HG03439 (cell line): Measurements from ENCODE around the gene TLL2.

ENCODE experiments used
- ATAC-seq: cut with Tn5 transposase; IDR thresholded peaks from one replicate; pipeline ENCODE4 v1.9.1; 2021; ENCODE audit warnings: mild to moderate bottlenecking, moderate library complexity; ENCODE audit not compliant: unreplicated experiment

TLL2 gene

DNA sequence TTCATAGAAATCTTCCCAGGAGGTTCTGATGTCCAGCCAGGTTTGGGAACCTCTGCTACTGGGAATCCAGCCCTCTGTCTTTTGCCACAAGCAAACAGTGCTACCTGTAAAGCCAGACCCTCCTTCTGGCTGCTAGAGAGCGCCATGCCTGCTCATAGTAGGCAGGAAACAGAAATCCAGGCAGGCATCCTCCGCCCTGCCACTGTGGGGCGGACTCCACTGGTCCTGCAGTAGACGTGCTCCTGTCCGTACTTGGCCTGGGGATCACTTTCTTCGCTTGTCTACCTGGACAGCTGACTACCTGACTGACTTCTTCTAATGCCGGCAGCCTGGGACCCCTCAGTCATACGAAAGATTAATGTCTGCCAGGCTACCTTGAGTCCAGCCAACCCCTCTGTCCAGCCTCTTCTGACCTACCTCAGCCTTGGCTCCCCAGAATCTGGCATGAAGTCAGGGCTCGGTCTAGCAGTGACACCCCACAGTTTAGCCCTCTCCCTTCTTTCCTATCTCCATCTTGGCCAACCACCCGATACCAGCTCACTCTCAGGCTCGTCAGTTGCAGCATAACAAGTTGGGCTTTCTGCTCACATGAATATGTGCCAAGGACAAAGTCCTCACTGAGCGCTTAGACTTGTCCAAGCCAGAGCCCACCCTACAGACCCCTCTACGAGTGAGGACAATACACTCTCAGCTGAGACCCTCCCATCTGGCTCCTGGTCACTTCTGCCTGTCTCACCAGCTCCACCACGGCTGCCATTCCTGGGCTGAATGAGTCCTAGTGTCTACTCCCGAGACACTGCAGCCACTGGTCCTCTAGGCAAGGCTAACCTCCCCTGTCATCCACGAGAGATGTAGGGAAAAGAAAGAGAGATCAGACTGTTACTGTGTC, 111.1 kb downstream of the TLL2 start:
- ATAC-seq, result no peak

DNA sequence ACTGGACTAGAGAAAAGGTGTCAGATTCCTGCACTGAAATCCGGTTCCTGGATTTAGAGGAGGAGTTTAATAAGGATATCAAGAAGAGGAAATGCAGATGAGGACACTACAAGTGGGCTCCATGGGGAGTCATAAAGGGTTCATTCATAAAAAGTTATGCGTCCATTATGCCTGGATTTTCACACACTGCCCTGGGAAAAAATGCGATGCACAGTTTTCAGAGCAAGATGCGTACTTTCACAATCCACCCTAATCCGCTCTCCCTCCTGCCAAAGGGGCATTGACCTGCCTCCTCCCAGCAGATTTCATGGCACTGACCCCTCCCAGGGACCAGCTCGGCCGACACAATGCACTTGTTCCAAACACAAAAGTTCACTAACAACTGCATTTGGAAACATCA, 112.7 kb downstream of the TLL2 start:
- ATAC-seq, result no peak

DNA sequence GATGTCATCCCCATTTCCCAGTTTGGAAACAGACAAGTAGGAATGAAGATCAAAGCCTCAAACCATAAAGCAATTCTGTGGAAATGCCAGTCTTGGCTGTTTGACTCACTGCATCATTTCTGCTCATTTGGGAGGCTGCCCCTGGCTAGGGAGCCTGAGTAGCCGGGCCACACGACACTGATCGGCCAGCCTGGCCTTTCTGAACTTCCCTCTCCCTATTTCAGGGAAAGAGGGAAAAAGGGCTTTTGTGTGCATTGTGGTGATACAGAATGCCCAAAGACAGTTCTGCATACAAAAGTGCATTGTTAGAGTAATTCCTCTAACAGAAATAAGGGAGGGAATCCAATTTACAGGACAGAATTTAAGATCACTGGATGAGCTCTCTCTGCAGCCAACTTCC, 113.3 kb downstream of the TLL2 start:
- ATAC-seq, result no peak

DNA sequence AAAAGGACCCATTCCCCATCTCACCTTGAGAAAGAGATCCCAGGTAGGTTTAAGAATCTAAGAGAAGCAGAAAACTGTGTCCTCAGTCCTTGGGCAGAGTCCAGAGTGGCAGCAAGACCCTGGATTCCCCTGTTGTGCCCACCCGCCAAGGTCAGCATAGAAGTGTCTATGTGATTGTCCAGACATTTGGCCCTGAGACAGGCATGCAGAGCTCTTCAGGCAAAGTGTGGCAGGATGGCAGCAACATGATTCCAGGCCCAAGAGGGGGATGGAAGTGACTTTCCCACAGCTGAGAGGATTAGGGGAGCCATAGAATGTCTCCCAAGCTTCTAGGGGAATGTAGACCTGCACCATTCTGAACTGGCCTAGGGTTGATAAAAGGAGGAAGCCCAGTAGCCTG, 115.8 kb downstream of the TLL2 start:
- no peak for ATAC-seq

DNA sequence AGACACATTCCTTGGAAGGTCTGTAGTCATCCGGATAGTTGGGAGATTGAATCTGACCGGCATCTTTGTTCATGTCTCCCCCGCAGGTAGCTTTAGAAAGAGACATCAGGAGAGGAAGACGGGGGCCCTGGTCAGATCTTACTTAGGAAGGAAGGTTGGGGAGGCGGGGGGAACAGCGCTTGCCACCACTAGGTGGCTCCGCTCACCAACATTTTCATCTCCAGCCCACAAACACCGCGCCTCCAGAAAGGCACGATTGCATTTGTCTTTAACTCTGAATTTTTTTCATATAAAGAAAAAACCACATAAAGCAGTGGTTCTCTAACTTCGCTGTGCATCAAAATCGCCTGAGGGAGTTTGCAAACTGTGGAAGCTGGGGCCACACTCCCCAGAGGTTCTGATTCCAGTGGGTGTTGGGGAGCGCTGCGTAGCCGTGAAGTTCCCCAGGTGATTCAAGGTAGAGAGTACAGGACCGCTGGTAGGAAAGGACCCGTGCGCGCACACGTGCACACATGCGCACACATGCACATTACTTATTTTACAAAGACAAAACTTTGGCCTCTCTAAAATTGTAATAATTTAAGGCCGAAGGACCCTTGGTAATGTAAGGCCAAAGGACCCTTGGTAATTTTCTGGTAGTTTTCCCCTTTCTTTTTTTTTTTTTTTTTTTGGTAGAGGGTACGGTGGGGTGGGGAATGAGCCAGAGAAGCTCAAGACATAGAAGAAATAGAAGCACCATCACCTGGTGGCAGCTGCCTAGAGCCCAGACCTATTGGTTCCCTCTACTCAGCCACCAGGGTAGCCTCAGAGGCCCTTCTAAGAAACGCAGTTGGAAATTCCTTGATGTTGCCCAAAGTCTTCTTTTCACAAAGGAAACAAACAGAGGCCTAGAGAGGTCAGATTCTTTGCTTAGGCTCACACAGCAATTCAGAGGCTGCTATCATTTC, 117.5 kb downstream of the TLL2 start:
- no peak for ATAC-seq

DNA sequence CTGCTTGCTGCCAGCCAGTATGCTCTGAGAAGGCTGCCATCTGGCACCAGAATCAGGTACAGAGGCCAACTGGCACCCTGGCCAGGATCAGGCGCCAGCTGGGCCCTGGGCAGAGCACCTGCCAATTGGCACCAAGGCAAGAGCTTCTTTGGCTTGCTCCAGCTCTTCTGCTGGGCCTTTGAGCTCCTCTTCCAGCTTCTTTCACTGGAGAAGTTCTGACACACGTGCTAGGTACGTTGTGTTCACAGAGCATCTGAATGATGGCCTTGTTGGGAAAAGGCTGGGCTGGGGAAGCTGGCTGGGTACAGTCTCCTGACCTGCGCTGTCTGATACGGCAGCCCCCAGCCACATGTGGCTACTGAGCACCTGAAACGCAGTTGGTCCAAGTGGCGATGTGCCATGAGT, 123.3 kb downstream of the TLL2 start:
- ATAC-seq, result no peak

DNA sequence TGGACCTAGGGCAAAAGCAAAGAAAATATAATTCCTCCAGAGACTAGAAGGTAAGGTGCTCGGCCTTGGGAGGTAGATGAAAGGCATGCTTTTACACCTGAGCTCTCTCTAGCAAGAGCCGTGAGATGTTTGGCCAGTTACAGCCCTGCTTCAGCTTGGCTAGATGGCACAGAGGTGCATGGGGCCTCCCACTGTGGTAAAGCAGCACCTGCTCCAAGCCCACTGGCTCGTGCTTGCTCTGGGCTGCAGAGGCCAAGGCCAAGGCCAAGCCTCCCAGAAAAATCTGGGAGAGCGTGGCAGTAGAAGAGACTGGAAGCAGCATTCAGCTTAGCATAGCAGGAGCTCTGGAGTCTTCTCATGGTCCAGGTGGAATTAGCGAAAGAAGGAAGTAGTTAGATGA, 123.9 kb downstream of the TLL2 start:
- ATAC-seq, result no peak

DNA sequence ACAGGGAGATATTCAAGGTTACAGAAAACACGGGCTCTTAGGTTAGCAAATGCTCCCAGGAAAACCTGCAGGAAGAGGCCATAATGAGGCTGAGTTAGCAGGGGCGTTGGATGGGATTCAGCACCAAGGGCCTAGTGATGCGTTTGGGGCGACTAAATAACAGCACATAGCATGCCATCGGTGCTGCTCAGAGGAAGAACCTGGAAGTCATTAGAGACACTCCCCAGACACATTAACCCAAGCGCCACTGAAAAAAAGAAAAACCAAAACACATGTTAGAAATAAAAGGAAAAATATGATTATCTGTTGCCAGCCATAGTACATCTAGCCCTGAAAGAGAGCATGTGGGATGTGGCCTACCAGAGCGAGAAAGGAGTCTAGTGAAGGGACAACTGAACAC, 126.1 kb downstream of the TLL2 start:
- ATAC-seq, result no peak

DNA sequence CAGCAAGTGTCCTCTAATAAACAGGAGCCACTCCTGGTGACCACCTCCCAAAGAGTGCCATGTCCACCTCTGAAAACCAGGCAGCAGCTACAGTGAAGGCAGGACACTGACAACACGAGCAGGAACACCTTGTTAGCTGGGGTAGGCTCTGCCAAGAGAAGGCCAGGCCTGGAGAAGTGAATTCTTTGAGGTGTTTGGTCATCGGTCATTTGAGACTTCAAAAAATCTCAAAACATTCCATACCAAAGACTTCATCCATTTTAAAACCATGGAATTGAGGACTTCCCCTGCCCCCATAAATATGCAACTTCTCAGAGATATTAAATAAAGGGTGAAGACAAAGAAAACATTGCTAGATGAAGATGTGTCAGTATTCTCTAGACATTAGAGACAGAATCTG, 126.6 kb downstream of the TLL2 start:
- ATAC-seq, result no peak

DNA sequence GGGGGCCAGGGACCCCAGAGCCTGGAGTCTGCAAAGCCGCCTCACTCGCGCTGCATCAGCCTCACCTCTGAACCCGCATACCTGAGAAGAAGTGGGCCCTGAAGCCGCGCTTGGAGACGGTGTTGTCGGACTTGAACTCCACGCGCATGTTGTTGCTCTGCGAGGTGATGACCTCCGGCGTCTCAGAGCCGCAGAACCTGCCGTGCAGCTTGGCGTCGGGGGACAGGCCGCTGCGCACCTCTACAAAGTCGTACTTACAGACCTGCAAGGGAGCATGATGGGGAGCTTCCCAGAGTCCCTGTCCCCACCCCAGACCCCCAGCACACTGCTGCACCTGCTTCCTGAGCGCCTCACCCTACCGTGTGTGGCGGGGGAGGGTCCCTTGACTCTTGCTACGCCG, 129.2 kb downstream of the TLL2 start:
- ATAC-seq, result no peak

DNA sequence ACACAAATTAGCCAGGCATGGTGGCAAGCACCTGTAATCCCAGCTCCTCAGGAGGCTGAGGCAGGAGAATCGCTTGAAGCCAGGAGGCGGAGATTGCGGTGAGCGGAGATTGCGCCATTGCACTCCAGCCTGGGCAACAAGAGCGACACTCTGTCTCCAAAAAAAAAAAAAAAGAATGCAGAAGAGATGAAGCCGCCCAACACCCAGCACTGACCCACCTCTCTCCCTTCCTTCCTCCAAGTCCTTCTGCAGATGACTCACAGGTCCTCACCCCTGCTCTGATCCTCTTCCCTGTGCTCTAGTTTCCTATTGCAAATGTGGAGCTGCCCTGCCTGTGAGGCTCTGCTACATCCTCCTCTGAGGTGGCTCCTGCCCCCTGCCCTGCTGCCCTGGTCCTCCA, 132.9 kb downstream of the TLL2 start:
- no peak for ATAC-seq

DNA sequence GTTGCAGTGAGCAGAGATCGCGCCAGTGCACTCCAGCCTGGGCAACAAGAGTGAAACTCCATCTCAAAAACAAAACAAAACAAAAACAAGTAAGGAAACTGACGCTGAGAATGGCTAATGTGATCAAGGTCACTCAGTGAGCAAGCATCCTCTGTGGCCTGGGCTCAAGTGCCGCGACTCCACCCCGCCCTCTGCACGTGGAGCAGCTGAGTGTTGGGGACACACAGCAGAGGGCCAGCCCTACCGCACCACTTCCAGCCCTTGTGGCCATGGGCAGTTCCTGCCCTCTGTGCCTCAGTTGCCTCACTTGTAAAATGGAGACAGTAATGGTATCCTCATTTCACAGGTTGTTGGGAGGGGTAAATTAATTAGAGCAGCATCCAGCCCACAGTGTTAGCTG, 134.0 kb downstream of the TLL2 start:
- no peak for ATAC-seq

DNA sequence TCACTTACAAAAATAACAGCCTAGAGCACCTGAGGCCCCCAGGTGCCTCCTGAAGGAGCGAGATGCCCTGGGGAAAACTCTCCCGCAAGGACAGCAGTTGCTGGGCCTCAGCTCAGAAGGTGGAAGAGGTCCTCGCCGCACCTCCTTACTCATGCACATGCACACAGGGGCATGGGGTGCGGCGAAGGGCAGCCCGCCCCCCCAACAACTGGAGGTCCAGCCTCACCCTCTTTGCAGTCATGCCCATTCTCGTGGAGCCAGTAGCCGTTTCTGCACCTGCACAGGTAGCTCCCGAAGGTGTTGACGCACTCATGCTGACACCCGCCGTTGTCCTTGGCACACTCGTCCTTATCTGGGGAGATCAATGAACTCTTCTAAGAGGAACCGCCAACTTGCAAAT, 135.0 kb downstream of the TLL2 start:
- no peak for ATAC-seq

DNA sequence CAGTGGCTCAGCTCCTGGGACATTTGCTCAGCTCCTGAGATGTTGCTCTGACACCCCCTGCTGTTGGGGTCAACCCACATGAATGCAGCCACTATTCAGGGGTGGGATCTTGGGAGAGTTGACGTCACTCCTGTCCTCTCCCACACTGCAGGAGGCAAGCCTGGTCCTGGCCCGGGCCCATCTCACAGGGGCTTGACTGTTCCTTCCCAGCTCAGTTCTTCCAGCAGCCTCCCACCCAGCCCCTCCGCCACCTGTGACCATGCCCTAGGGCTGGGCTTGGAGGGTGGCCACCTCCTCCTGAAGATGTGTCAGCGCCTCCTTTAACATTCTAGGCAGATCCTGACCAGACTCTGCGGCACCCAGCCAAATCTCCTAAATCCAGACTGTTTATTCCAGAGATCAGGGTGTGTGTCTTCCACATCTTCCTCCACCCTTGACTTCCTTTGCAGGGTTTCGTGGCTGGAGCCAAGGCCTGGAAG, 135.9 kb downstream of the TLL2 start:
- no peak for ATAC-seq

DNA sequence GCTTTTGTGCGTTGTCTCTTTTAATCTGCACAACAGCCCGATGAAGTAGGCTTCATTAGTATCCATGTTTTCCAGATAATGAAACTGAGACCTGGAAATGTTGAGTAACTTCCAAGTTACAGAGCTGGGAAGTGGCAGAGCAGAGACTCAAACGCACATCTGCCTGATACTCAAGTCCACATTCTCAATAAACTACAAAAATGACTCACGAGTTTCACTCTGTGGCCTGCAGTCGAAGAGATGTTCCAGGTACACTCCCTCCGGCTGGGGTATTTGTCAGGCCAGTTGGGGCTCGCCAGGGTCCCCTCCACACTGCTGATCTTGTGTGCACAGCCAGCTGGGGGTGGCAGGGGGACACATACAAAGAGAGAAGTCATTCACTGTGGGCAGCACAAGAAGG, 137.2 kb downstream of the TLL2 start:
- ATAC-seq, result no peak

DNA sequence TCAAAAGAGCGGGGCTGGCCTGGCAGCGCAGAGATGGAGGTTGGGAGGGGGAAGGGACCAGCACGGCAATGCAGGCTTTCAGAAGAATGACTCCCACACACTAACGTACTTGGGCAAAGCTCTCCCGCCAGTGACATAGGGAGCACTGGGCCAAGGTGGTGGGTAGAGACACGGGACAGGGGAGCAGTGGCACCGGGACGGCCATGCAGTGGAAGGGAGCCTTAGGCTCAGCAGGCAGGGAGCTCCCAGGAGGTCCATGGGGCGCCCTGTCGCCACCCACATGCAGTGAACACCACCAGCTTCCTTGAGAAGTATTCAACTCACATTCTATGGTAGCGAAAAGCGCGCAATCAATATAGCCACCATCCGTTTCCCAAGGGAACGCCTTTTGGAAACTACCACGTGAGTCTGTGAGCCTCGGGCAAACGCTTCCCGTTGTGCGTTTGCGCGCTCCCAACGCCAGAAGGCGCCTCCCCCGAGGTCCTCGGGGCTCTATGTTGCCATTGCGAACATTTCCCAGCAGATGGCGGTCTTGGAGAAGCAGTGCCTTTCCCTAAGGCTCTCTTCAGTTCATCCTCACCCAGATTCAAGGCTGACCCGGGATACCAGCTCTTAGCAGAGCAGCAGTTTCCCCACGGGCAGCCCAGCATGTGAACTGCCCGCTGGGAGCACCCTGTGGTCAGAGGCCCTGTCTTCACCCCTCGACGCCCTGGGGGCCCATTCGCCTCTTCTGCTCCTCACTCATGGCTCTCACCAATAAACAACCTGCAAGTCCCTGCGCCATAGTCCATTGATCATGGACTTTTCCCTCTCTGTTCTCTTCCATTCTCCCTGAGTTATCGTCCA, 138.5 kb downstream of the TLL2 start:
- ATAC-seq, result peak; percentile 71

DNA sequence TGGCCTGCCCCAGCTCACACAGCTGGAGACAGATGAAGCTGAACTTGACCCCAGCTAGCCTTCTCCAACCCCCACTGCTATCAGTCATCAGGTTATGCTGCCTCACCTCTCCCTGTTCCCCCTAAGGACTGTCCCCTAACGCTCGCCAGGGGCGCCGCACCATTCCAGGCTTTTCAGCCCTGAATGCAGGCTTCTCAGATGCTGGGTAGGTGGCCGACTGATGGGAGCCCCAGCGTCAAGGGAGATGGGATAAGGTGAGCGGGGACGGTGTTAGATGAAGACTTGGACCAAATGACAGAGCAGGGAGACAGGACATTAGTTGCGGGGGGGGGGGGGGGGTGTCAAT, 139.1 kb downstream of the TLL2 start:
- no peak for ATAC-seq

DNA sequence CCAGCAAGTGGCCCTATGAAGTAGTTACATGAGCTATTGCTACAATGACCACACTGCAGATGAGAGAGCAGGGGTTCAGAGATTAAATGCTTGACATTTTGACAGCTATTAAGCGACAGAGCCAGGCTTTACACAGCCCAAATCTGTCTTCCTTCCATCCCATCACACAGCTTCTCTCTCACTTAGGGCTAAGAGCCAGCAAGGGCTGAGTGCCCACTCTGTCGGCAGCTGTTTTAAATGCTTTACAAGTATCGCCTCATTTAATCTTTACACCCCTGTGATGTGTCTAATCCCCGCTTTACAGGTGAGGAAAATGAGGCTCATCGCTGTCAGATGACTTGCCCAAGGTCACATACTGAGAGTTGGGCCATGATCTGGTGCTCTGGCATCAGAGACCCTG, 139.7 kb downstream of the TLL2 start:
- ATAC-seq, result no peak

DNA sequence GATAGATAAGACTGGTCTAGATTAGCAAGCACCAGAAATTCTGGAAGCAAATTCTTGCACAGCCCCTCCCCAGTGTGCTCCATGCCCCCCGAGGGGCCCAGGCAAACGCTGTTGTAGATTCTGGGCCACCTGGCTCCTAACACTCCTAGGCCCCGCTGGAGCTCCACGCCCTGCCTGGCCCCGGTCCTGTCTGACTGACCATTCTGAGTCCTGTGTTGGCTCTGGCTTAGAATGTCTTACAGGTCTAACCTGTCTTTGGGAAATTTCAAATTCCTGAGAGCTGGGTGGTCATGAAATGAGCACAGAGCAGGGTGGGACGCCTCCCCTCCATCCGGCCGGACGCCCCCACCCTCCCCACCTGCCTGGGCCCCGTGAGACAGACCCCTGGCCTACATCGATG, 142.4 kb downstream of the TLL2 start:
- ATAC-seq, result no peak

DNA sequence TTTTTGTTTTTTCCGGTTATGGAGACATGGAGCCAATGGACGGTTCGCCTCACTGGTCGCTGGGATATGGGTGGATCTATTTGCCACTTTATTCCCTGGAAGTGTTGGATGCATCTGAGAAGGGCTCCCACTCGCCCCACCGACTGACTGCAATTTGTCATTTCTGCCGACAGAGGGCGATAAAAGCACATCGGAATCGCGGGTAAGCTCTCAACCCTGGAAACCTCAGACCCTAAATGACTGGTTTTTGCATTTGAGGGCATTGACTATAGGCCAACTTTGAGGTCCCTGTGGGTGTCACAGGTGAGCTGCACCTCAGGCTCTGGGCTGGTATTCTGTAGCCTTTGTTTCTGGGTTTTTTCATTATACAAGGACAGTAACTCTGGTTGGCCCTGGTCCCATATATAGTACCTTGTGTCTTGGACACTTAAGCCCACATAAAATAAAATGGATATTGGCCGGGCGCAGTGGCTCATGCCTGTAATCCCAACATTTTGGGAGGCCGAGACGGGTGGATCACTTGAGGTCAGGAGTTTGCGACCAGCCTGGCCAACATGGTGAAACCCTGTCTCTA, 143.1 kb downstream of the TLL2 start:
- ATAC-seq, result no peak
